ENCODE measurements around the gene WDR36.

DNA sequence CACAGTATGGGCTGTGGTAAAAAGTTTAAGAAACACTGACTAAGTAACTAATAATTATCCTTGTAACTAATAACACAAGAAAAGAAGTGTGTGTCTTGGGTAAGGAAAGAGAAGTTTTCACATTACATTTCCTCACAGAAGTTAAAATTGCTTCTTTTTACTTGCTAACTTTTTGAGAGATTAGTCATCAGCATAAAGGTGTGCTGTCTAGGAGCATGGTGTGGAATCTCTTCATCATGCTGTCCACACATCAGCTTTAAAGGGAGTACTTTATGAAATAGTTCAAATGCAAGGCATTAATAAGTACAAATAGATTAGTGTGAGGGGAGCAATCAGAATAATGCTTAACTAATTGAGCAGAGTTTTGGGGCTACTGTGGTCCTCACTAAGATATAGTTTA, 29.8 kb downstream of the WDR36 start:
- TF ChIP-seq POLR2AphosphoS5 (IDR thresholded peaks at IDR 0.05) (no peak), POLR2A (IDR thresholded peaks at IDR 0.05) (no peak)
- TF ChIP-seq, protein P1, sequence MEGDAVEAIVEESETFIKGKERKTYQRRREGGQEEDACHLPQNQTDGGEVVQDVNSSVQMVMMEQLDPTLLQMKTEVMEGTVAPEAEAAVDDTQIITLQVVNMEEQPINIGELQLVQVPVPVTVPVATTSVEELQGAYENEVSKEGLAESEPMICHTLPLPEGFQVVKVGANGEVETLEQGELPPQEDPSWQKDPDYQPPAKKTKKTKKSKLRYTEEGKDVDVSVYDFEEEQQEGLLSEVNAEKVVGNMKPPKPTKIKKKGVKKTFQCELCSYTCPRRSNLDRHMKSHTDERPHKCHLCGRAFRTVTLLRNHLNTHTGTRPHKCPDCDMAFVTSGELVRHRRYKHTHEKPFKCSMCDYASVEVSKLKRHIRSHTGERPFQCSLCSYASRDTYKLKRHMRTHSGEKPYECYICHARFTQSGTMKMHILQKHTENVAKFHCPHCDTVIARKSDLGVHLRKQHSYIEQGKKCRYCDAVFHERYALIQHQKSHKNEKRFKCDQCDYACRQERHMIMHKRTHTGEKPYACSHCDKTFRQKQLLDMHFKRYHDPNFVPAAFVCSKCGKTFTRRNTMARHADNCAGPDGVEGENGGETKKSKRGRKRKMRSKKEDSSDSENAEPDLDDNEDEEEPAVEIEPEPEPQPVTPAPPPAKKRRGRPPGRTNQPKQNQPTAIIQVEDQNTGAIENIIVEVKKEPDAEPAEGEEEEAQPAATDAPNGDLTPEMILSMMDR (IDR thresholded peaks at IDR 0.05), result no peak

All from prostate gland (tissue), 2 donors.